ENCODE measurements around the gene MGARP. TPM values are rescaled to one million over a fixed set of nuclear protein-coding genes. Genes with fewer than 3 reads are reported as not detected.

Gene MGARP
- polyA plus RNA-seq, 4 donors = 0.52 to 0.79 (median 0.62) TPM

Other genes with a start within 250 kb of the MGARP start
- gene ELF2, start 103.0 kb downstream of the MGARP start, polyA plus RNA-seq (ENCODE audit: insufficient read length in 4 of 4) = 10 to 100 TPM; 58.3 to 72.7 (median 65.0) TPM
- gene NAA15, start 21.3 kb upstream of the MGARP start, polyA plus RNA-seq (ENCODE audit: insufficient read length in 4 of 4) = 10 to 100 TPM; 27.9 to 41.2 (median 35.7) TPM
- 100 to 1,000 TPM in 1 of 4 donors, 10 to 100 TPM in 3; 54.0 to 101 (median 91.1) TPM for gene NDUFC1, start 22.3 kb upstream of the MGARP start, polyA plus RNA-seq (ENCODE audit: insufficient read length in 4 of 4)
- 10 to 100 TPM; 11.4 to 16.0 (median 13.6) TPM for gene RAB33B, start 173.9 kb upstream of the MGARP start, polyA plus RNA-seq (ENCODE audit: insufficient read length in 4 of 4)